Stimulated activated CD4-positive, alpha-beta T cell treated with anti-CD3 and anti-CD28 coated beads, Interleukin-4, amount 100 ng/mL, for 24 hours (primary cell): ENCODE data around the gene TMEM191C.
"Not testable (repeated sequence)": the region's sequence is repeated elsewhere in the genome, so short reads cannot be mapped to it uniquely, and the experiment has no call there.

ENCODE experiments used
- DNase-seq: peaks from one replicate; pipeline ENCODE4 v3.0.0-alpha.2; 2020

Gene TMEM191C

DNA sequence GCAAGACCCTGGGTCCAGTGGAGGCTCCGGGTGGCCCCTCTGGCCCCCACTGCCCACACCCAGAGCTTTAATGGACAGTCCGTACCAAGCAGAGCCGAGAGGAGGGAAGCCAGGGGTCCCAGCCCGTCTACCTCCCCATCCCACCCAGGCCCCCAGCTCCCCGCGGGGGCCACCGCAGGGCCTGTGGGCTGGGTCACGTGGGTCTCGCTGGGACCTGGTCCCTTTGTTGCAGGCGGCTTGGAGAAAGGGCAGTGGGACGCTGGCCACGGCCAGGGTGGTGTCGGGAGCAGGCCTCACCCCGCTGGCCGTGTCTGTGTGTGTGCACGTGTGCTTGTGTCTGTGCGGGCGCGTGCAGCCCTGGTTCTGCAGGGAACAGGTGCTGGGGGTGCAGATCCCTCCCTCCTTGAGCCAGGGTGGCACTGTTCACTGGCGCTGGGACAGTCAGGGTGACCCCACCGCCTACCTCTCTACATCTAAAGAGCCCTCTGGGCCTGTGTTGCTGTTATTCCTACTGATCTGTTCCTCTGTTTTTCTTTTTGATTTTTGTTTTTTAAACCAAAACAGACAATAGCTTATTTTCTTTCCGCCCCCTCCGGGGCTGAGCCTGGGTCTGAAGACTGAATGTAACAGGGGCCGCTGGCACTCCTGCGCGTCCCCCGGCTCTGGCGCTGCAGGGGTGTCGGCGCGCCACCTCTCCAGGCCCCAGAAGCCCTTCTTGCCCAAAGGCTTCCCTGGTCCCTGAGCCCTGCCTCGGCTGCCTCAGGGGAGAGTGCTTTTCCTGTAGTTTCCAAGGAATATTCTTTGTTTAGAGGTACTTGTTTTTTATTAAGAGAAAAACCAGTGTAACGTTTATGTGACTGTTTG is 20.1 kb upstream of the TMEM191C start:
- DNase-seq = no peak

DNA sequence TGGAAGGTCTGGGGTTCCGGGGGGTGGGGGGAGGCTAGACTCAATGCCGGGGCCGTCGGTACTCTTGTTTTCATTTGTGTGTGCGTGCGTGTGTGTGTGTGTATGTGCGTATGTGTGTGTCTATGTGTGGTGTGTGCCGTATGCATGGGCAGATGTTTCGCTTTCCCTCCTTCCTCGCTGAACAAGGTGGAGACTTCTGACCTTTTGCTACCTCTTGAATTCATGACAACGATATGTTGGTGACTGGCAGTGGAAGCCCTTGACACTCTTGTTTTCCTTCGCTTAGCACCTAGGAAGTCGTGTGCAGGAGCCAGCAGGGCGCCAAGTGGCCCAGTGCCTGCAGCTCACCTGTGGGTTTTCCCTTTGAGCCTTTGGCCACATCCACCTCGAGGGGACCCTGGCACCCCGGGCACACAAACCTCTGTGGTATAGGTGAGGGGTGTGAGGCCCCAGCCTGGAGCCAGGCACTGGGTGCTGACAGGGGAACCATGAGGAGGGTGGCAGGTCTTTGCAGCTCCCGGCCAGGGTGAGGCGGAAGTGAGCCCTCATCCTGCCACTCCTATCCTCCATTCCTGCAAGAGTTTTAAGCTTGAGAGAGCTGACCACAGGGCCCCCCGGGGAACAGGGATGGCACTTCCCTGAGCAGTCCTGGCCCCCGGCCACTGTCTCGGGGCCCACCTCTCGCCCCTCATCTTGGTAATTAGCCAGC is 19.3 kb upstream of the TMEM191C start:
- DNase-seq = no peak

- no peak for DNase-seq
Measured at GRCh38 chr22:21448627-21449416, 18.4 kb upstream of the TMEM191C start.

DNA sequence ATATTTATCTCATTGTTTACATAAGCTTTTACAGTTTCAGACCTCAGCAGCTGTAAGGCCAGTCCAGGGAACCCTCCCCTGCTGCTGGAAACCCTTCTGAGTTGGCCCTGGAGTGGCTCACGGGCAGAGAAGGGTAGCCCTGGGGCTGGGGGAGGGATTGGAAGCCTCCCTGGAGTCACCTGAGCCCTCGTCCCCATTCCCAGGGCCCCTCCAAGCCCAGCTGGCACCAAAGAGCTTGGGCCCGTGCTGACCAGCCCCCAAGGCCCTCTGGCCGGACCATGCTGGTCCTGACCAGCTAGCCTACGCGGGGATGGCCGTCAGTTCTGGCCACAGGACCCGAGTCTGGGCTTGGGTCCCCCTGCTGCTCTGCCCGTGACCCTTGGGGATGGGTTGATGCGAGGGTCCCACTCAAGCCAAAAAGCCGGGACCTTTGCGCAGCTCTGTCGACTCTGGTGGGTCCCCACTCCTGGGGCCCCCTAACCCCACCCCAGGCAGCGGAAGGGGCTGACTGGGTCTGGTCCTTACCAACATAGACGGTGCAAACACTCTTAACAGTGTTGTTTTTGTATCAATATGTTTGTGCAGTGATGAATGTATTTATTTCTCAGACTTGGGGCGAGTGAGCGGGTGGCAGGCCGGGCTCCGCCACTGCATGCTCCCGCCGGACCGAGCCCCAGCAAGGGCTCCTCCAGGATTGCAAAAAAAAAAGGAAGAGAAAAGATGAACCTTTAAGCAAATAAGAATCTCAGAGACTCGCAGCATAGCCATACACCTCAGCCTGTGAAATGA is 17.5 kb upstream of the TMEM191C start:
- DNase-seq = no peak

- no peak for DNase-seq
Measured at GRCh38 chr22:21450320-21450831, 16.8 kb upstream of the TMEM191C start.

- no peak for DNase-seq
Measured at GRCh38 chr22:21450858-21451353, 16.3 kb upstream of the TMEM191C start.

- no peak for DNase-seq
Measured at GRCh38 chr22:21451545-21452520, 15.4 kb upstream of the TMEM191C start.

GRCh38 chr22:21452666-21453065 is 14.5 kb upstream of the TMEM191C start:
- not testable (repeated sequence) for DNase-seq

DNA sequence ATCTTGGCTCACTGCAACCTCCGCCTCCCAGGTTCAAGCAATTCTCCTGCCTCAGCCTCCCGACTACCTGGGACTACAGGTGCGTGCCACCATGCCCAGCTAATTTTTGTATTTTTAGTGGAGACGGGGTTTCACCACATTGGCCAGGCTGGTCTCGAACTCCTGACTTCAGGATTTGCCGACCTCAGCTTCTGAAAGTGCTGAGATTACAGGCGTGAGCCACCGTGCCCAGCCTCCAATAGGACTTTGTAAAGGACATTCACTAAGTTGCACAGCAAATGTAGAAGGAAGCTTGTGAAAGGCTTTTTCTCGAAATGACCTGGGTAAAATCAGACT is 12.2 kb upstream of the TMEM191C start:
- DNase-seq = not testable (repeated sequence)

DNA sequence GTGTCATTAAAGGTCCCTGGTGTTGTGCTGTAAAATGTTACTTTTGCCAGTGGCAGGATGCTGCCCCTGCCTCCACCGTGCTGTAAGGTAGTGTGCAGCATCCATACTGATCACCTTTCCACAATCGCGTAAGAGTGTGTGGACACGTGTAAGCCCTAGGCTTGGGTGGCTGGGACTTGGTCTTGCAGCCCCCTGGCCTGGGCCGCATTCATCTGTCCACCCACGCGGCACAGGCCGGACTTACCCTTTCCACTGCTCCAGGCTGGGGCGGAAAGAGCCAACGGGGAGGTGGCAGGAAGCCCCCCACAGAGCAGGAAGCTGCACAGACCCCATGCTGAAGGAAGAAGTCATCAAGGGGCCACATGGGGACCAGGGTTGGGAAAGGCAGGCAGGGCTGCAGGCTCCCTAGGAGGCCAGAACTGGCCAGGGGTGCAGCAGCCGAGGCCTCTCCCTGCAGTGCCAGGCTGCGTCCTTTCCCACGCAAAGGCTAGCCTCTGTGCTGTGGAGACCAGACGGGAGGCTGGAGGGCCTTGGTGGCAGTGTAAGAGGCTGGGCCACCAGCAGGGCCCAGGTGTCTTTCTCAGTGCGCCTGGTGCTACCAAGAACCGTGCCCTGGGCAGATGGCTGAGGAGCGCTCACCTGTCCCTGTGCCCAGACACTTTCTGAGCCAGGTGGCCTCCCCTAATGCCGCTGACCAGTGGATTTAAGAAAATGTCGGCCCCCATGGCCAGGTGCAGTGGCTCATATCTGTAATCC is 11.7 kb upstream of the TMEM191C start:
- DNase-seq = no peak

GRCh38 chr22:21457023-21457787 is 10.0 kb upstream of the TMEM191C start:
- no peak for DNase-seq

DNA sequence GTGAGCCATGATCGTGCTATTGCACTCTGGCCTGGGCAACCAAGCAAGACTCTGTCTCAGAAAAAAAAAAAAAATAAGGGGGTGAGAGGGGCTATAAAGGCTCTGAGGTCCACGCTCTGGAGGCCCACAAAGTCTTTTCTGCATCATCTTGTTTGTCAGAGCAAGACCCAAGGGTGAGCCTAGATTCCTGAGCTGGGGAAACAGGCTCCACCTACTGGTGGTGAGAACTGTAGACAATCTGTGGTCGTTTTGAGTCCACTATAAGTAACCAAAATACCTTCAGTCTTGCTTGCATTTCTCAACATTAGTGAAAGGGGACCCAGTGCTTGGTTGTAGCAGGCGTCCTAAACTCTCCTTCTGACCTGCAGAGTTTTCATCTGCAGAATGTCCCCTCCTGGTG is 4.5 kb upstream of the TMEM191C start:
- DNase-seq = not testable (repeated sequence)

GRCh38 chr22:21468194-21469096 is 1.3 kb downstream of the TMEM191C start:
- DNase-seq = peak; percentile 92

- DNase-seq = not testable (repeated sequence)
Measured at GRCh38 chr22:21469097-21469994, 2.2 kb downstream of the TMEM191C start.

DNA sequence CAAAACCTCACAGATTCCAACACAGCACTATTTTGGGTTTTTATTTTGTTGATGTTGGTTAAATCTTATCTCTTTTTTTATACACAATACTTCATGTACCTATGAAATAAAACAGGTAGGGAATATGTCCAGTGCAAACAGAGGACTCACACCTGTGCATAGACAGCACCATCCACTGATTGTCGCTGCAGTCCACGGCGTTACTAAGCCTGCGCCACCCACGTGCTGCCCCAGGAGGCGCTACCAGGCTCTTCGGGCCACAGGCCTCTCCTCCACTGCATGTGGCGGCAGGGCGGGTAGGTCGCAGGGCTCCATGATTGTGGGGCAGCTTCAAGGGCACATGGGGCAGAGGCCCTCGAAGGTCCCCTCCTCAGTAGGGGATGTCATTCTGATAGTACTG is 5.8 kb downstream of the TMEM191C start:
- DNase-seq = not testable (repeated sequence)

- DNase-seq = not testable (repeated sequence)
Measured at GRCh38 chr22:21473664-21474063, 6.5 kb downstream of the TMEM191C start.

DNA sequence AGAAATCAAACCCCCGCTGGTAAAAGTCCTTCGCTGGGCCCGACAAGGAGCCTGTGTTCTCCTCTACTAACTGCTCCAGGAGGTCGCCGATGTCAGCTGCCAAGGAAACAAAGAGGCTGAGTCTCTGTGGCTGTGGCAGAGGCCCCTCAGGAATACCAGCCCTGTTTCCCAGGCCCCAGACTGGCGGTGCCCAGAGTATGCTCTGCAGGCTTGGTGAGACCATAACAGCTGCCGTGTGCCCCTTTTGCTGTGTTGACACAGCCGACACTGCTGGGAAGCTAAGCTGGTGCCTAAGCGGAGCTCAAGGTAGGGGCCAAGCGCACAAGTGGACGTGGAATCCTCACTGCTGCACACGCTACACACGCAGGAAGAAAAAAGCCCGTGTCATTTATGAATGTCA is 16.9 kb downstream of the TMEM191C start:
- not testable (repeated sequence) for DNase-seq
